ENCODE data around the gene RIT2.

The RIT2 gene

DNA sequence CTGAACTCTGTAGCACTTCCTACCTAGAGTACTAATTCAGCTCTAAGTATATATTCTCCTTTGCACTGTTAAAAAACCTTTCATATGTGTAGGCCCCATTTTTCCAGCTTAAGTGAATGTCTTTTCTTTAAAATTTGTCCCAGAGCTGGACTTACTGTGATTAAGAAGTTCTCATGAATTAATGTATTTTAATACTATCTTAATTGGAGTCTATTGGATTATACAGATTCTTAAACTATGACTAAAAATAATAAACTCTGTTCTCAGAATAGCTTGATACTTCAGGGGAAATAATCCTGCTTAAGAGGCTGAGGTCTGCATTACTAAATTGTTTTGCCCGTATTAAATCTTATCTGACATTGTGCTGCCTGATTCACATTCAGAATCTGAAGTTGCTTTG lies 223.3 kb downstream of the RIT2 start:
- H3K4me3 ChIP-seq (ENCODE audit: low read depth, low read length, poor library complexity, severe bottlenecking) = no peak overlapping the region
- TF ChIP-seq EZH2 (IDR thresholded peaks at IDR 0.05; ENCODE audit: borderline replicate concordance, low read length) = no peak
- TF ChIP-seq, protein P1, sequence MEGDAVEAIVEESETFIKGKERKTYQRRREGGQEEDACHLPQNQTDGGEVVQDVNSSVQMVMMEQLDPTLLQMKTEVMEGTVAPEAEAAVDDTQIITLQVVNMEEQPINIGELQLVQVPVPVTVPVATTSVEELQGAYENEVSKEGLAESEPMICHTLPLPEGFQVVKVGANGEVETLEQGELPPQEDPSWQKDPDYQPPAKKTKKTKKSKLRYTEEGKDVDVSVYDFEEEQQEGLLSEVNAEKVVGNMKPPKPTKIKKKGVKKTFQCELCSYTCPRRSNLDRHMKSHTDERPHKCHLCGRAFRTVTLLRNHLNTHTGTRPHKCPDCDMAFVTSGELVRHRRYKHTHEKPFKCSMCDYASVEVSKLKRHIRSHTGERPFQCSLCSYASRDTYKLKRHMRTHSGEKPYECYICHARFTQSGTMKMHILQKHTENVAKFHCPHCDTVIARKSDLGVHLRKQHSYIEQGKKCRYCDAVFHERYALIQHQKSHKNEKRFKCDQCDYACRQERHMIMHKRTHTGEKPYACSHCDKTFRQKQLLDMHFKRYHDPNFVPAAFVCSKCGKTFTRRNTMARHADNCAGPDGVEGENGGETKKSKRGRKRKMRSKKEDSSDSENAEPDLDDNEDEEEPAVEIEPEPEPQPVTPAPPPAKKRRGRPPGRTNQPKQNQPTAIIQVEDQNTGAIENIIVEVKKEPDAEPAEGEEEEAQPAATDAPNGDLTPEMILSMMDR (IDR thresholded peaks at IDR 0.05; ENCODE audit: low read length) = no peak
- no peak overlapping the region for H3K9ac ChIP-seq (ENCODE audit: low read length)
- no peaks in the 10 kb centered on the region for H3K27me3 ChIP-seq (ENCODE audit: insufficient read depth, low read length)
- H3F3A ChIP-seq (ENCODE audit: insufficient read depth, low read length) = no peaks in the 10 kb centered on the region
- H3K4me1 ChIP-seq (ENCODE audit: insufficient read depth, low read length, severe bottlenecking) = no peaks in the 10 kb centered on the region
- no peaks in the 10 kb centered on the region for H4K20me1 ChIP-seq (ENCODE audit: insufficient read depth, low read length)
- no peaks in the 10 kb centered on the region for H3K36me3 ChIP-seq (ENCODE audit: insufficient read depth, low read length)
- no peaks in the 10 kb centered on the region for H3K9me3 ChIP-seq (ENCODE audit: low read length)
- no peak overlapping the region for H3K27ac ChIP-seq (ENCODE audit: low read depth, low read length, poor library complexity, severe bottlenecking)
- H2AFZ ChIP-seq (ENCODE audit: low read length) = no peak overlapping the region
- H3K79me2 ChIP-seq (ENCODE audit: insufficient read depth, low read length) = no peaks in the 10 kb centered on the region
- no peaks in the 10 kb centered on the region for H3K9me2 ChIP-seq (ENCODE audit: low read depth, low read length)
- H3K4me2 ChIP-seq (ENCODE audit: low read length) = no peak overlapping the region

DNA sequence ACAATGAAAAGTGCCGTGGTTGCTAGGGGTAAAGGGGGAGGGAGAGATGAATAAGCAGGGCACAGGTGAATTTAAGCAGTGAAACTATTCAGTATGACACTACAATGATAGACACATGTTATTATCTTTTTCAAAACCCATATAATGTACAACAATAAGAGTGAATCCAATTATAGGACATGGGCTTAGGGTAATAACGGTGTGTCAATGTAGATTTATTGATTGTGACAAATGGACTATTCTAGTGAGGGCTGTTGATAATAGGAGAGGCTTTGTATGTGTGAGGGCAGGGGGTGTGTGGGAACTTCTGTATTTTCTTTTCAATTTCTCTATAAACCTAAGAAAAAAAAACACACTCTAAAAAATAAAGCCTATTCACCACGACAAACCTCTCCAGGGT lies 223.8 kb downstream of the RIT2 start:
- Histone ChIP-seq H3K36me3 (ENCODE audit: insufficient read depth, low read length) (no peaks in the 10 kb centered on the region), H3K9me2 (ENCODE audit: low read depth, low read length) (no peaks in the 10 kb centered on the region), H3K9me3 (ENCODE audit: low read length) (no peaks in the 10 kb centered on the region), H3K27ac (ENCODE audit: low read depth, low read length, poor library complexity, severe bottlenecking) (no peak overlapping the region), H3K4me2 (ENCODE audit: low read length) (no peak overlapping the region), H3K27me3 (ENCODE audit: insufficient read depth, low read length) (no peaks in the 10 kb centered on the region), H3K79me2 (ENCODE audit: insufficient read depth, low read length) (no peaks in the 10 kb centered on the region), H3F3A (ENCODE audit: insufficient read depth, low read length) (no peaks in the 10 kb centered on the region), H4K20me1 (ENCODE audit: insufficient read depth, low read length) (no peaks in the 10 kb centered on the region), H3K4me3 (ENCODE audit: low read depth, low read length, poor library complexity, severe bottlenecking) (no peak overlapping the region), H3K9ac (ENCODE audit: low read length) (no peak overlapping the region), H2AFZ (ENCODE audit: low read length) (no peak overlapping the region), H3K4me1 (ENCODE audit: insufficient read depth, low read length, severe bottlenecking) (no peaks in the 10 kb centered on the region)
- no peak for TF ChIP-seq EZH2 (IDR thresholded peaks at IDR 0.05; ENCODE audit: borderline replicate concordance, low read length)
- TF ChIP-seq, protein P1 (IDR thresholded peaks at IDR 0.05; ENCODE audit: low read length) = no peak

DNA sequence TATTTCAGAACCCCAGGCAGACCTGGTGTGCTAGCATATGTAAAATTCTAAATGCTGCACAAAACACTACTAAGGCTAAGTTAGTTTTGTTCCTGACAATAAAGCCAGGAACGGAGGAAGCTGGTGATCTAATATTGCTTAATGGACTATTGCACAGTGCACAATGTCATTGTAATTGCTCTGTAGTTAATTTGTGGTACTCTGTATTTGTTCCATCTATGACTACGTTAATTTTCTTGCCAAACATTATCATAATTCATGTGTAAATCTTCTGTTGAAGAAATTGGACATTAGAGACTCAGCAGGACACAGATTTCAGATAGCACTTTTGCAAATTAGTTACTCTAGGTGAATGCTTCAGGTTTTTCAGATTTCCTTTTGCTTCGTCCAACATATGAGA lies 232.3 kb downstream of the RIT2 start:
- no peak overlapping the region for H3K27ac ChIP-seq (ENCODE audit: low read depth, low read length, poor library complexity, severe bottlenecking)
- no peaks in the 10 kb centered on the region for H3K27me3 ChIP-seq (ENCODE audit: insufficient read depth, low read length)
- H3F3A ChIP-seq (ENCODE audit: insufficient read depth, low read length) = no peaks in the 10 kb centered on the region
- no peaks in the 10 kb centered on the region for H3K9me3 ChIP-seq (ENCODE audit: low read length)
- H3K4me2 ChIP-seq (ENCODE audit: low read length) = no peak overlapping the region
- H3K9me2 ChIP-seq (ENCODE audit: low read depth, low read length) = no peaks in the 10 kb centered on the region
- H3K4me3 ChIP-seq (ENCODE audit: low read depth, low read length, poor library complexity, severe bottlenecking) = no peak overlapping the region
- H3K79me2 ChIP-seq (ENCODE audit: insufficient read depth, low read length) = no peaks in the 10 kb centered on the region
- H3K9ac ChIP-seq (ENCODE audit: low read length) = no peak overlapping the region
- no peaks in the 10 kb centered on the region for H4K20me1 ChIP-seq (ENCODE audit: insufficient read depth, low read length)
- H2AFZ ChIP-seq (ENCODE audit: low read length) = no peak overlapping the region
- no peak for TF ChIP-seq EZH2 (IDR thresholded peaks at IDR 0.05; ENCODE audit: borderline replicate concordance, low read length)
- TF ChIP-seq, protein P1 (IDR thresholded peaks at IDR 0.05; ENCODE audit: low read length) = no peak
- H3K4me1 ChIP-seq (ENCODE audit: insufficient read depth, low read length, severe bottlenecking) = no peaks in the 10 kb centered on the region
- H3K36me3 ChIP-seq (ENCODE audit: insufficient read depth, low read length) = no peaks in the 10 kb centered on the region

All from OCI-LY1 (cell line).